HL-60 (cell line): Measurements from ENCODE around the gene FMNL2.

Experiments
- CTCF ChIP-seq: IDR thresholded peaks from one replicate; pipeline ENCODE4 v1.5.1; 2011; ENCODE audit warnings: low read length, control low read depth, inconsistent platforms; ENCODE audit not compliant: insufficient read depth
- POLR2AphosphoS5 ChIP-seq: IDR thresholded peaks from 2 replicates; pipeline ENCODE4 v1.6.1; 2012; ENCODE audit warnings: low read depth

DNA sequence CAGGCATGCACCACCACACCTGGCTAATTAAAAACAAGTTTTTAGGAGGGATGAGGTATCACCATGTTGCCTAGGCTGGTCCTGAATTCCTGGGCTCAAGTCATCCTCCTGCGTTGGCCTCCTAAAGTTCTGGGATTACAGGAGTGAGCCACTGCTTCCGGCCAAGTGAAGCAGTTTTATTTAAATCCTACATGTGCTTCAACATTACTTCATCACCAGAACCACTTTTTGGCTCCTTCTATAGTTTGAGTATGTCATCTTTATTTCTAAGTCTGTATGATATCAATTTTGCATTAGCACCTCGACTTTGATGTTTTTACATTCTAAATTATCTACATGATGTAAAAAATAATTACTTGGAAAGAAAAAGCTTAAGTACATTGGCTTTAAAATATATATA, 144.3 kb downstream of the FMNL2 start:
- TF ChIP-seq POLR2AphosphoS5 (no peak), CTCF (no peak)
